Body of pancreas (tissue), 4 donors: ENCODE data around the gene ADCYAP1R1.

Experiments
- POLR2A ChIP-seq, 3 donors: fragments of 450-650 bp; IDR thresholded peaks; one replicate each; pipeline ENCODE4 v1.6.1; 2016; ENCODE audit warnings: antibody characterized with exemption in 3 of 3, mild to moderate bottlenecking in 2 of 3
- TF ChIP-seq, protein P1 (sequence below), 7 experiments: fragments of 450-650 bp in 4 of 7; fragments of 200-600 bp in 3 of 7; sonication (generic) in 3 of 7; IDR thresholded peaks; one replicate each; pipeline ENCODE4 v1.5.1; 2016 to 2019; ENCODE audit warnings: antibody characterized with exemption in 7 of 7

DNA sequence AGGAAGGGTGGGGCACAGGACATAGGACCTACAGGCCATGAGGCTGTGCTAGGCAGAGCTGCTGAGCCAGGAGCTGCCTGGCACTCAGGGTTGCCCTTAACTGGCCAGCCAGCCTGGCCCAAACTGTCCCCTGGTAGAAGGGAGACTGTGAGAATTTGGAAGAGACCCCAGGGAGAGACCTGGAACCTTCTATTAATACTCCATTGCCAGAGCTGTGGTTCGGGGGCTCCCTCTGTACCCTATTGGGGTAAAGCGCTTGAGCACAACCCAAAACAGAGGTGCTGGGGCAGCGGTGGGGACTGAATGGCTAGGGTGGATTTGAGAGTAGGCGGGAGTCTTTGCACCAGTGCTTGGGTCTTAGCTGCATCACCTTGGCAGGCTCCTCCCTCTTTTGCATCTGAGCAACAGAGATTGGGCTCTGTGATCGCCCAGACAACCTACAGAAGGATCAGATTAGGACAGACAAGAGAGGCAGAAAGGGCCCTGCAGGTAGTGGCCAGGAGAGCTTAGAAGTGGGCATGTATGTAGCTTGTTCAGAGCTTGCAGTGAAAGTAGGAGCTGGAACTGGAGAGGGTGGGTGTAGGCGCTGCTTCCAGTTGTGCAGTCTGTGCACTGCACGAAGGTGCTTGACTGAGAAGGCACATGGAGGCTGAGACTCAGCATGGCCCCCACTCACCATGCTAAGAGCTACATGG is 53.3 kb downstream of the ADCYAP1R1 start:
- TF ChIP-seq, protein P1, sequence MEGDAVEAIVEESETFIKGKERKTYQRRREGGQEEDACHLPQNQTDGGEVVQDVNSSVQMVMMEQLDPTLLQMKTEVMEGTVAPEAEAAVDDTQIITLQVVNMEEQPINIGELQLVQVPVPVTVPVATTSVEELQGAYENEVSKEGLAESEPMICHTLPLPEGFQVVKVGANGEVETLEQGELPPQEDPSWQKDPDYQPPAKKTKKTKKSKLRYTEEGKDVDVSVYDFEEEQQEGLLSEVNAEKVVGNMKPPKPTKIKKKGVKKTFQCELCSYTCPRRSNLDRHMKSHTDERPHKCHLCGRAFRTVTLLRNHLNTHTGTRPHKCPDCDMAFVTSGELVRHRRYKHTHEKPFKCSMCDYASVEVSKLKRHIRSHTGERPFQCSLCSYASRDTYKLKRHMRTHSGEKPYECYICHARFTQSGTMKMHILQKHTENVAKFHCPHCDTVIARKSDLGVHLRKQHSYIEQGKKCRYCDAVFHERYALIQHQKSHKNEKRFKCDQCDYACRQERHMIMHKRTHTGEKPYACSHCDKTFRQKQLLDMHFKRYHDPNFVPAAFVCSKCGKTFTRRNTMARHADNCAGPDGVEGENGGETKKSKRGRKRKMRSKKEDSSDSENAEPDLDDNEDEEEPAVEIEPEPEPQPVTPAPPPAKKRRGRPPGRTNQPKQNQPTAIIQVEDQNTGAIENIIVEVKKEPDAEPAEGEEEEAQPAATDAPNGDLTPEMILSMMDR (IDR thresholded peaks at IDR 0.05) = no peak
- TF ChIP-seq POLR2A (IDR thresholded peaks at IDR 0.05) = no peak
